22Rv1 (cell line): Measurements from ENCODE around the gene SDR42E2.

Source experiments
- H3K27ac ChIP-seq: fragments of 450-650 bp; 2 replicates; pipeline ENCODE4 v1.5.1; 2017
- CTCF ChIP-seq: fragments of 450-650 bp; IDR thresholded peaks from 2 replicates; pipeline ENCODE4 v1.5.1; 2017; ENCODE audit warnings: mild to moderate bottlenecking
- ZFX ChIP-seq: fragments of 450-650 bp; IDR thresholded peaks from 2 replicates; pipeline ENCODE4 v1.6.1; 2017; ENCODE audit warnings: antibody characterized with exemption, borderline replicate concordance

Gene SDR42E2

GRCh38 chr16:22161999-22162655 lies at the start of gene SDR42E2:
SDR42E2 (plus strand) TSS chr16:22162506; CDS start chr16:22165583, 3,077 bp downstream.
- TF ChIP-seq ZFX = no peak
- TF ChIP-seq CTCF = no peak
- no peak within 1 kb of the TSS for H3K27ac ChIP-seq

GRCh38 chr16:22116095-22116700 lies 46.1 kb upstream of the SDR42E2 start:
- TF ChIP-seq ZFX (no peak), CTCF (no peak)
- H3K27ac ChIP-seq = no peak overlapping the region

- TF ChIP-seq CTCF (no peak), ZFX (no peak)
- no peak overlapping the region for H3K27ac ChIP-seq
Measured at GRCh38 chr16:22117609-22118008, 44.7 kb upstream of the SDR42E2 start.

GRCh38 chr16:22120440-22120839 lies 41.9 kb upstream of the SDR42E2 start:
- H3K27ac ChIP-seq = no peak overlapping the region
- TF ChIP-seq CTCF (no peak), ZFX (no peak)

GRCh38 chr16:22122239-22122638 lies 40.1 kb upstream of the SDR42E2 start:
- no peak for TF ChIP-seq CTCF
- no peak for TF ChIP-seq ZFX
- H3K27ac ChIP-seq = no peak overlapping the region

- TF ChIP-seq ZFX = no peak
- 0 out of 2 replicates have a peak, but pooled peaks have one; percentile 15 for TF ChIP-seq CTCF
- no peak overlapping the region for H3K27ac ChIP-seq
Measured at GRCh38 chr16:22123146-22123545, 39.2 kb upstream of the SDR42E2 start.

- TF ChIP-seq ZFX (no peak), CTCF (no peak)
- H3K27ac ChIP-seq = no peak overlapping the region
Measured at GRCh38 chr16:22123759-22124490, 38.4 kb upstream of the SDR42E2 start.
